HG03575 (cell line): ENCODE measurements around the gene OSBPL7.
"Not testable (repeated sequence)": the region's sequence is repeated elsewhere in the genome, so short reads cannot be mapped to it uniquely, and the experiment has no call there.

Experiments
- ATAC-seq: cut with Tn5 transposase; IDR thresholded peaks from one replicate; pipeline ENCODE4 v1.9.1; 2021; ENCODE audit not compliant: unreplicated experiment, insufficient number of reproducible peaks, low FRiP score; ENCODE audit errors: extremely low read depth

The OSBPL7 gene

DNA sequence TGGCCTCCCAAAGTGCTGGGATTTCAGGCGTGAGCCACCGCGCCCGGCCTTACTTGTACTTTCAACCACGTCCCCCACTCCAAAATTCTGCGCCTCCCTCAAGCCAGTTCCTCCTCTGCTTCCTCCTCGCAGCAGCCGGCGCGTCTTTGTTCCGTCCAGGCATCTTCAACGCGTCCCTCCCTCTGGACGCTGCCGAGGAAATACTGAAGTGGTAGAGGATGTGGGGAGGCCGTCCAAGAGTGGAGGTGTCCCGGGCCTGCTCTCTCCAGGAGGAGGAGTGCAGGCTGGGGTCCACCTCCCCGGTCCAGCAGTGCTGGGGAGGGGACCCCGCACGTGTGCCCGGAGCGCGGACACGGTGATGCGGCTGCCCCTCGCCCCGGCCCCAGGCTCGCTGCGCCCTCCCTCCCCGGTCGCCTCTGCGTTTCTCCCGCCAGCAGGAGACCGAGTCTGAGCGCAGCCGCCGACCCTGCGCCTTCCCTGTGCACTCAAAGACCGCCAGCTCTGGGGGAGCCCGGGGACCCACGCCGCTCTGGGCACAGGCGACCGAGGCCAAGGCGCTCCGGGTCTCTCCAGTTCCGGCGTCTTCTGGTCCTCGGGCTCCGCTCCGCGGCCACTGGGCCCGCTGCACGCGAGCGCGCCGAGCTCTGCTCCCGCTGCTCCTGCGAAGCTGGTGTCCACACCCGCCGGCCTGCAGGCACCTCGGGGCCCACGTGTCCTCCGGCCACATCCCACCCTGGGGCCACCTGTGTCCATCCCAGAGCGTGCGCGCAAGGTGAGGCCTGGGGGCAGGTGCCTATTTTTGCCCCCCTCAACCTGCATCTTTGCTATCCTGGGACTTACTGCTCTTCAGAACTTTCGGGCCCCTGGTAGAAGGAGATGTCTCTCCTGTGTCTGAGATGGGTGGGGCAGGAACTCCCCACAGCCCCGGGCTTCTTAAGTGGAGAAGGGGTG is 31.7 kb downstream of the OSBPL7 start:
- ATAC-seq: no peak

DNA sequence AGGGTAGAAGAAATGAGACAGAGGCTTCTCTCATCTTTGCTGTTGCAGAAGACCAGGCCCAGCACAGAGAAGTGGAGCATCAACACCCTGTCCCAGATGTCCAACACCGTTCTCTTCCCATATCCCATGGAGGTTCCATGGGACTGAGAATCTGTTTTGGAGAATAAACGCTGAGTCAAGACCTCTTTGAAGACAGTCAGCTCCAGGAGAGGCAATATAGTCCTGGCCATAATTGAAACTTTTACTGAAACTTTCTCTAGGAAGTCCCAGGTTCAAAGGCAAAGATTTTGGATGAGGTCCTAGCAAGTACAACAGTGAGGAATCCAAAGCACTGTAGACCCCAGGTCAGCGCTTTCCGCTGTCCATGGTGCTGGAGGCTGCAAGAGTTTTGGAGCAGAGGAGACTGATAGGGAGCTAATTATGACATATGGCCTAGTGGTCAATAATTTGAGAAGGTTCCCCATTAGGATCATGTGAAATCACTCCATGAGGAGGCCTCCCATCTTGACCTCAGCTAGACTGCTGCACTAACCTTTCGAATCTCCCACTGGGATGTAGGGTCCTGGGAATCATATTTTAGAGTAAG is 36.0 kb downstream of the OSBPL7 start:
- ATAC-seq: no peak

DNA sequence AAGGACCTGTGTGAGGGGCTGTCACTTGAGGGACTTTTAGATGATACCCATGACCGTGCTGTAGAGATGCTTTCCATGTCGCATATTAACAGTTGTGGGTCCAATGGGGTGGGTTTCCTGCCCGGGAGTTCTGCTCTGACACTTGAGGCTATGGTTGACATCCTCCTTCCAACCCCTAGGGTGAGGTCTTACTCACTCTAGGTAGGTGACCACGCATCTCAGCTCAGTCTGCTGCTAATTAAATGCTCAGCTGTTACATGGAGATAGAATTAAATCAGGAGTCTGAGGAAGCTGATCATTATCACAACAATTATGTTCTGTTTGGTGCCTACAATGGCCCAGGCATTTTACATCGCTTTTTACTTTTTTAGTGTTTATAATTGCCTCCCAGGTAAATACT is 40.2 kb downstream of the OSBPL7 start:
- ATAC-seq: no peak

DNA sequence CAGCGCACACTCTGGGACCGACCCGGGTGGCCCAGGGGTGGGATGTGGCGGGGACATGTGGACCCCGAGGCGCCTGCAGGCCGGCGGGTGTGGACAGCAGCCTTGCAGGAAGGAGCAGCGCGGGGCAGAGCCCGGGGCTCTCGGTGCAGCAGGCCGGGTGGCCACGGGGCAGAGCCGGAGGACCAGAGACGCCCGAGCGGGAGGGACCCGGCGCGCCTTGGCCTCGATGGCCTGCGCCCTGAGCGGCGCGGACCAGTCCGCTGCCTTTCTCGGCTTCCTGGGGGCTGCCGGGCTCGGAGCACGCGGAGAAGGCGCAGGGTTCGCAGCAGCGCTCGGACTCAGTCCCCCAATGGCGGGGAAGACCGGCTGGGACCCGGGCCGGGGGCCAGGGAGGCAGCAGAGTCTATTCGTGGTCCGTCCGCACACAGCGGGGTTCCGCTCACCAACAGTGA is 43.4 kb downstream of the OSBPL7 start:
- no peak for ATAC-seq

DNA sequence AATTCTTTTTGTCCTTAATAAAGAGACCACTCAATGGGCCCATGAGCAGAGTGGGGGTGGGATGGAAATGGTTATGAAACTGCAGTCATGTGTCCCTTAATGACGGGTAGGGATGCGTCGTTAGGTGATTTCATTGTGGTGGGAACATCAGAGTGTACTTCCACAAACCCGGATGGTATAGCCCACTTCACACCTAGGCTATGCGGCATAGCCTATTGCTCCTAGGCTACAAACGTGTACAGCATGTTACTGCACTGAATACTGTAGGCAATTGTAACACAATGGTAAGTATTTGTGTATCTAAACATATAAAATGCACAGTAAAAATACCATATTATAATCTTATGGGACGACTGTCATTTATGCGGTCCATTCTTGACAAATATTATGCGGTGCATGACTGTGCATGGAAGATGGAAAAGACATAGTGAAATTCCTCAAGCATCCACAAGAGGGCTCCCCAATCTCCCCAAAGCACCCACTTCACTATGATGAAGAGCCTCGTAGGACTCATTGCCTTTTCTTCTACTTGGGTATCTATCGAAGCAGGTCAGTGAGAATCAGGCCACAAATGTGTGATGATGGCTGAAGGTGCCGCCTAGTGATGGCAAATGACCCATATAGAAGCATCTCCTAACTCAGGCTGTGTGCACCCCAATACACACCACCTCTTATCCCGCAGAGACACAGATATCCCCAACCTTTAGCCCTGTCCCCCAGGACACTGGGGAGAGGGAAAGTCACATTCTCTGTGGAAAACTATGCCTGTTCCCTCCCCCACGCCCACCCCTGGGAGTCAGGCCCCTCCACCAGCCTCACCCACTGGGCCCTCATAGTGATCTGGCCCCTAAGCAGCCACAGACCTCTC is 45.0 kb downstream of the OSBPL7 start:
- no peak for ATAC-seq

DNA sequence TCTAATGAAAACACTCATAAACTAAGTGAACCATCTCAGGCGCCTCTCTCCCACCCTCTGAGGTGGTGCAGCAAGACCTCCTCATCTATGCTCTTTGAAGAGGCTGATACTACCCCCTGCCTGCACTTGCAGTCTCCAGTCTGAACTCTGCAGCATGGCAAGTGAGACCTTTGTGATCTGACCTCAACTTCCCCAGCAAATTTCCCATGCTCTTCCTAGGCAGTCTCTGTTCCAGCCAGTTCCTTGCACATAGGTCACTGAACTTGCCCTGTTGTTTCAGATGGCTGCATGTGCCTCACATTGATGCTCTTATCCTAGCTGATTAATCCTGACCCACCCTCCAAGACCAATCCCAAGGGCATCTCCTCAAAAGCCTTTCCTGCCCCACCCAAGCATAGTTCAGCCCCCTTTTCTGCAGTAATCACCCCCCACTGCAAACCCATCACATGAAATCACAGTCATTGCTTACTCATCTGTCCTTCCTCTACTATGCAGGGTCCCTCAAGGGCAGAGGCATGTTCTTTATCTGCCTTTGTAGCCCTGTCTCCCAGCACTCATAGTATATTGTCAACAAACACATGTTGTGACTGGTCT is 46.5 kb downstream of the OSBPL7 start:
- no peak for ATAC-seq

DNA sequence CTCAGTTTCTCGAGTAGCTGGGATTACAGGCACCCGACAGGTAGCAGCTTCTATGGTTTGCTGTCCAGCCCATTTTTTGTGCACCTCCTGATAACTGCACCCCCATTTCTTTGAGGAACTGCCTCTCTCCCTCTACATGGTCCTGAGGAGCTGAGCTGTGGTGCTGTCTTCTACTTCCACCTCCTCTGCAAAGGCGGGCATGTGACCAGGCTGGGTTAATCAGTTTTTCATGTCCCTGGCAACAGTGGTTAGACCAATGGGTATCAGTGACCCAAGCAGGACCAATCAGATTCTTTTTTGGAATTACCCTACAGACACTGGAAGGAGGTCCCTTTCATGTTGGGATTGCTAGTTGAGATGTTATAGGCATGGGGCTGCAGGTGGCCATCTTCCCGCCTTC is 47.3 kb downstream of the OSBPL7 start:
- ATAC-seq: no peak

DNA sequence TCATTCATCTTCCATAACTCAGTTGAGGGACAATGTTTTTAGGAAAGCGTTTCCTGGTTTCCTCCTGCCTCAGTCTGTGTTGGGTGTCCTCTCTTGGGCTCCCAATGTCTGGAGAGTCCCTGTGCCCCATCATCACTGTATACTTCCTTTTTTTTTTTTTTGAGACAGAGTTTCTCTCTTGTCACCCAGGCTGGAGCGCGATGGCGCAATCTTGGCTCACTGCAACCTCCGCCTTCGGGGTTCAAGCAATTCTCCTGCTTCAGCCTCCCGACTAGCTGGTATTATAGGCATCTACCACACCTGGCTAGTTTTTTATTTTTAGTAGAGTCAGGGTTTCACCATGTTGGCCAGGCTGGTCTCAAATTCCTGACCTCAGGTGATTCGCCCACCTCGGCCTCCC is 47.9 kb downstream of the OSBPL7 start:
- not testable (repeated sequence) for ATAC-seq

DNA sequence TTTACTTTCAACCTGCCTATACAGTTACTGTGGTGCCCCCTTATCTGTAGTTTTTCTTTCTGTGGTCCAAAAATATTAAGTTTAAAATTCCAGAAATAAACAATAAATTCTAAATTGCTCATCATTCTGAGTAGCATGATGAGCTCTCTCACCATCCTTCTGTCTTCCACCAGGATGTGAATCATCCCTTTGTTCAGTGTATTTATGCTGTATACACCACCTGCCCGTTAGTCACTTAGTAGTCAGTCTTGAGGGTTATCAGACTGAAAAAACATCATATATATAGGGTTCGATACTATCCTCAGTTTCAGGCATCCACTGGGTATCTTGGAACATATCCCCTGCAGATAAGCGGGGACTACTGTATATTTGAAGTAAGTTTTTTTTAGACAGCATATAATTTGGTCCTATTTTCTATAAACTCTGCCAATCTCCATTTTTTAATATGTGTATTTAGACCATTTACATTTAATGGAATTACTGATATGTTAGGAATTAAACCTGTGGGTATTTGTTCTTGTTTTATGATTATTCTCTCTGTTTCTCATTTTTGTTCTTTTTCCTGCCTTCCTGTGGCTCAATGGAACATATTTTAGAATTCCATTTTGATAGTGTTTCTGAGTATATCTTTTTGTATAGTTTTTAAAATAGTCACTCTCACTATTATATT is 57.5 kb downstream of the OSBPL7 start:
- no peak for ATAC-seq

DNA sequence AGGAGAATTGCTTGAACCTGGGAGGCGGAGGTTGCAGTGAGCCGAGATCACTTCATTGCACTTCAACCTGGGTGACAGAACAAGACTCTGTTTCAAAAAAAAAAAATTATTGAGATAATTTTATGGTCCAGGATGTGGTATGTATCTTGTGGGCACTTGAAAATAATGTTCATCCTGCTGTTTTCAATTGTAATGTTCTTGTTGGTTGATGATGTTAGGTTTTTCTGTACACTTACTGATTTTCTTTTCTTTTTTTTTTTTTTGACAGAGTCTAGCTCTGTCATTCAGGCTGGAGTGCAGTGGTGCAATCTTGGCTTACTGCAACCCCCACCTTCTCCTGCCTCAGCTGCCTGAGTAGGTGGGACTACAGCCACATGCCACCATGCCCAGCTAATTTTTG is 58.9 kb downstream of the OSBPL7 start:
- no peak for ATAC-seq

DNA sequence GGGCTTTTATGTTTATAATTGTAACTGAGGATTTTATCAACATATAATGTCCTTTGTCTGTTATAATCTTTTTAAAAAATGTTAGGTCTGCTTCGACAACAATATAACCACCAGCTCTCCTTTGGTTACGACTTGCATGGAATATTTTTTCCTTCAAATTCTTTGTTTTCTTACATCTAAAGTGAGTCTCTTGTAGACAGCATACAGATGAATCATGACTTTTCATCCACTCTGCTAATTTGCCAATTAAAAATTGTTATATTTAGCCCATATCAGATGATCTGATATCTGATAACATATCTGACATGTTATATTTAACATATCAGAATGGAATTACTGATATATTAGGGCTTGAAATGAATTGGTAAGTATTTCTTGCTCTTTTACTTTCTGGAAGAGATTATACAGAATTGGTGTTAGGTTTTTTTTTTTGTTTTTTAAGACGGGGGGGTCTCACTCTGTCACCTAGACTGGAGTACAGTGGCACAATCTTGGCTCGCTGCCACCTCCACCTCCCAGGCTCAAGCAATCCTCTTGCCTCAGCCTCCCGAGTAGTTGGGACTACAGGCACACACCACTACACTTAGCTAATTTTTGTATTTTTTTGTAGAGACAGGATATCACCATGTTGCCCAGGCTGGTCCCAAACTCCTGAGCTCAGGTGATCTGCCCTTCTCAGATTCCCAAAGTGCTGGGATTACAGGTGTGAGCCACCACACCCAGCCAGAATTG is 61.0 kb downstream of the OSBPL7 start:
- ATAC-seq: no peak

DNA sequence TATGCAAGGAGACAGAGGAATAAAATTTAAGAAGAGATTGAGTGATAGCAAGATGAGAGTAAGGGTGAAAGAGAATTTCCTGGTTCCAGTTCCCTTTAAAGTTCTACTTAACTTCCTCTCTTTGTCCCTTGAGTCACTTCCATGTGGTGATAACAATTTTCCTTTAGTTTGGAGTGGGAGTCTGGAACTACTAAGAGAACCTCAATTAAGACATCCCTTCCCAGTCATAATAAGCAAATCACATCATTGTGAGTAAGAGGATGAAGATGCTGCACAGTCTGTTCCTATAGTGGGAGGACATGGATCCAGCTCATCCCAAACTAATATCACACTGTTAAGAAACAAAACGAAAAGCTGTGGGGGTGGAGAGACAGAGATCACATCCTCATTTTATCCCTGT is 64.2 kb downstream of the OSBPL7 start:
- no peak for ATAC-seq
